Body of pancreas (tissue), 4 donors: ENCODE measurements around the gene ITPK1.

Experiments used
- POLR2A ChIP-seq, 3 donors: fragments of 450-650 bp; IDR thresholded peaks; one replicate each; pipeline ENCODE4 v1.6.1; 2016; ENCODE audit warnings: antibody characterized with exemption in 3 of 3, mild to moderate bottlenecking in 2 of 3
- TF ChIP-seq, protein P1 (sequence below), 7 experiments: fragments of 450-650 bp in 4 of 7; fragments of 200-600 bp in 3 of 7; sonication (generic) in 3 of 7; IDR thresholded peaks; one replicate each; pipeline ENCODE4 v1.5.1; 2016 to 2019; ENCODE audit warnings: antibody characterized with exemption in 7 of 7

DNA sequence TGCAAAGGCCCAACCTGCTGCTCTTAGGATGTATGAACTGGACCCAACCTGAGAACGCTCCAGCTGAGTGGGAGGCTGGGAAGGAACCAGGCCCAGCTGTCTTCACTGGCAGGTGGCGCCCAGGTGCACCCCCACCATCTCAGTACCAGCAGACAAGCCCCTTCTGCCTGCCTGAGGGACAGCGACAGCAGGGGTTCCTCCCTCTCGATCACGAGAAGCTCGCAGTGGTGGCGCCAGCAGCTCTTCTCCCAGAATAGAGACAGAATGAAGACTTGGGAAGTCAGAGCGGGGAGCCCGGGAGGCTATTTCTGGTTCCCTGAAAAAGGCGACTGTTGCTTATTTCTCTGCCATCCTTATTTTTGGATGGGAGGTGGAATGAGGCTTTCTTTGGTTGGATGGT lies 146.3 kb downstream of the ITPK1 start:
- TF ChIP-seq, protein P1, sequence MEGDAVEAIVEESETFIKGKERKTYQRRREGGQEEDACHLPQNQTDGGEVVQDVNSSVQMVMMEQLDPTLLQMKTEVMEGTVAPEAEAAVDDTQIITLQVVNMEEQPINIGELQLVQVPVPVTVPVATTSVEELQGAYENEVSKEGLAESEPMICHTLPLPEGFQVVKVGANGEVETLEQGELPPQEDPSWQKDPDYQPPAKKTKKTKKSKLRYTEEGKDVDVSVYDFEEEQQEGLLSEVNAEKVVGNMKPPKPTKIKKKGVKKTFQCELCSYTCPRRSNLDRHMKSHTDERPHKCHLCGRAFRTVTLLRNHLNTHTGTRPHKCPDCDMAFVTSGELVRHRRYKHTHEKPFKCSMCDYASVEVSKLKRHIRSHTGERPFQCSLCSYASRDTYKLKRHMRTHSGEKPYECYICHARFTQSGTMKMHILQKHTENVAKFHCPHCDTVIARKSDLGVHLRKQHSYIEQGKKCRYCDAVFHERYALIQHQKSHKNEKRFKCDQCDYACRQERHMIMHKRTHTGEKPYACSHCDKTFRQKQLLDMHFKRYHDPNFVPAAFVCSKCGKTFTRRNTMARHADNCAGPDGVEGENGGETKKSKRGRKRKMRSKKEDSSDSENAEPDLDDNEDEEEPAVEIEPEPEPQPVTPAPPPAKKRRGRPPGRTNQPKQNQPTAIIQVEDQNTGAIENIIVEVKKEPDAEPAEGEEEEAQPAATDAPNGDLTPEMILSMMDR (IDR thresholded peaks at IDR 0.05): no peak
- no peak for TF ChIP-seq POLR2A (IDR thresholded peaks at IDR 0.05)
